HG02588 (cell line): ENCODE data around the gene KCTD21.

Experiments
- ATAC-seq: cut with Tn5 transposase; IDR thresholded peaks from one replicate; pipeline ENCODE4 v1.9.1; 2021; ENCODE audit warnings: mild to moderate bottlenecking, moderate library complexity; ENCODE audit not compliant: unreplicated experiment

Gene KCTD21

GRCh38 chr11:78202733-78203167 is 14.3 kb upstream of the KCTD21 start:
- no peak for ATAC-seq

- ATAC-seq, result no peak
Measured at GRCh38 chr11:78201096-78201818, 12.8 kb upstream of the KCTD21 start.

- no peak for ATAC-seq
Measured at GRCh38 chr11:78200553-78200952, 12.1 kb upstream of the KCTD21 start.

- no peak for ATAC-seq
Measured at GRCh38 chr11:78200061-78200460, 11.6 kb upstream of the KCTD21 start.

GRCh38 chr11:78199653-78200015 is 11.2 kb upstream of the KCTD21 start:
- ATAC-seq, result no peak

- ATAC-seq, result no peak
Measured at GRCh38 chr11:78199015-78199652, 10.7 kb upstream of the KCTD21 start.

GRCh38 chr11:78197816-78198215 is 9.4 kb upstream of the KCTD21 start:
- no peak for ATAC-seq

- no peak for ATAC-seq
Measured at GRCh38 chr11:78196661-78197091, 8.2 kb upstream of the KCTD21 start.

GRCh38 chr11:78195917-78196560 is 7.6 kb upstream of the KCTD21 start:
- no peak for ATAC-seq

- no peak for ATAC-seq
Measured at GRCh38 chr11:78194490-78194889, 6.1 kb upstream of the KCTD21 start.

GRCh38 chr11:78193806-78194205 is 5.4 kb upstream of the KCTD21 start:
- ATAC-seq, result no peak

GRCh38 chr11:78192911-78193351 is 4.5 kb upstream of the KCTD21 start:
- no peak for ATAC-seq

- no peak for ATAC-seq
Measured at GRCh38 chr11:78192223-78192719, 3.8 kb upstream of the KCTD21 start.

GRCh38 chr11:78190871-78191538 is 2.6 kb upstream of the KCTD21 start:
- no peak for ATAC-seq

GRCh38 chr11:78190374-78190773 is 1.9 kb upstream of the KCTD21 start:
- ATAC-seq, result no peak

GRCh38 chr11:78189851-78190250 is 1.4 kb upstream of the KCTD21 start:
- no peak for ATAC-seq

- ATAC-seq, result no peak
Measured at GRCh38 chr11:78189174-78189724, 823 bp upstream of the KCTD21 start.

- peak; percentile 19 for ATAC-seq
Measured at GRCh38 chr11:78187366-78188285, 800 bp downstream of the KCTD21 start.

GRCh38 chr11:78181185-78181584 is 7.2 kb downstream of the KCTD21 start:
- ATAC-seq, result no peak

GRCh38 chr11:78180751-78181150 is 7.7 kb downstream of the KCTD21 start:
- ATAC-seq, result no peak
